Common myeloid progenitor, CD34-positive (primary cell): ENCODE results near the gene HUWE1.

ENCODE experiments used
- CTCF ChIA-PET: fragments of 350-600 bp; sonication (Branson Sonifier 250); formaldehyde crosslinking; loops from one replicate; lab custom pipeline; 2021; ENCODE audit warnings: antibody characterized with exemption; lab: Charles Lee
- POLR2A ChIA-PET: fragments of 350-600 bp; sonication (Branson Sonifier 250); formaldehyde crosslinking; loops from one replicate; lab custom pipeline; 2021; ENCODE audit warnings: antibody characterized with exemption; lab: Charles Lee
- DNase-seq, 3 donors: peaks; one replicate each; pipeline versions ENCODE4 v3.0.0 to v3.0.0-alpha.2; 2013
- H3K27ac ChIP-seq, 2 experiments: 1 replicate in 1 of 2; 2 replicates in 1 of 2; pipeline ENCODE4 v1.7.0; 2013; ENCODE audit warnings: inconsistent platforms in 2 of 2, low read length in 2 of 2, mild to moderate bottlenecking in 2 of 2, low read depth in 1 of 2, moderate library complexity in 1 of 2; ENCODE audit not compliant: severe bottlenecking in 2 of 2, insufficient read depth in 1 of 2, poor library complexity in 1 of 2
- H3K27me3 ChIP-seq, 5 experiments: replicated peaks in 2 of 5; 1 replicate in 3 of 5; 2 replicates in 2 of 5; pipeline versions ENCODE4 v1.6.1 to v1.7.0; 2013; ENCODE audit warnings: low read length in 4 of 5, mild to moderate bottlenecking in 2 of 5, moderate library complexity in 2 of 5, inconsistent platforms in 1 of 5; ENCODE audit not compliant: insufficient read depth in 5 of 5, control insufficient read depth in 4 of 5
- H3K36me3 ChIP-seq, 4 experiments: 1 replicate in 2 of 4; 2 replicates in 2 of 4; pipeline versions ENCODE4 v1.6.1 to v1.7.0; 2013; ENCODE audit warnings: low read length in 3 of 4, control low read depth in 1 of 4, mild to moderate bottlenecking in 1 of 4; ENCODE audit not compliant: control insufficient read depth in 4 of 4, insufficient read depth in 4 of 4
- H3K4me1 ChIP-seq, 4 experiments: 1 replicate in 3 of 4; 2 replicates in 1 of 4; pipeline versions ENCODE4 v1.6.1 to v1.7.1; 2013; ENCODE audit warnings: low read length in 3 of 4, mild to moderate bottlenecking in 3 of 4, control low read depth in 1 of 4, inconsistent platforms in 1 of 4, moderate library complexity in 1 of 4; ENCODE audit not compliant: control insufficient read depth in 4 of 4, insufficient read depth in 4 of 4; ENCODE audit errors: control extremely low read depth in 1 of 4
- H3K4me3 ChIP-seq, 7 experiments: 1 replicate in 4 of 7; 2 replicates in 3 of 7; pipeline versions ENCODE4 v1.5.1 to v1.7.0; 2013; ENCODE audit warnings: mild to moderate bottlenecking in 7 of 7, low read length in 6 of 7, moderate library complexity in 6 of 7, inconsistent platforms in 2 of 7, low read depth in 2 of 7, control low read depth in 1 of 7; ENCODE audit not compliant: insufficient read depth in 4 of 7, control insufficient read depth in 1 of 7; ENCODE audit errors: extremely low read depth in 1 of 7
- H3K9me3 ChIP-seq, 5 experiments: 1 replicate in 4 of 5; 2 replicates in 1 of 5; pipeline versions ENCODE4 v1.6.1 to v1.7.1; 2013; ENCODE audit warnings: low read length in 4 of 5, mild to moderate bottlenecking in 2 of 5, inconsistent platforms in 1 of 5, low read depth in 1 of 5, moderate library complexity in 1 of 5; ENCODE audit not compliant: control insufficient read depth in 4 of 5, insufficient read depth in 2 of 5; ENCODE audit errors: control extremely low read depth in 1 of 5
- WGBS: methylation state at CpG from one replicate; pipeline ENCODE4 v1.1.5; 2013; ENCODE audit not compliant: insufficient coverage; 5-methylcytosine and 5-hydroxymethylcytosine counted together

Gene HUWE1

GRCh38 chrX:53694642-53695041 lies 8.1 kb upstream of the HUWE1 start:
- no peak overlapping the region for H3K27ac ChIP-seq
- ChIA-PET POLR2A (no interaction called here), CTCF (no interaction called here)
- DNase-seq = no peak
- no peaks in the 10 kb centered on the region for H3K4me1 ChIP-seq
- H3K9me3 ChIP-seq = peaks cover 0 to 1% (median 0%) of the 10 kb centered on the region in 5 experiments
- peaks cover 0 to 2% (median 0%) of the 10 kb centered on the region in 5 experiments for H3K27me3 ChIP-seq
- H3K4me3 ChIP-seq = no peak overlapping the region
- WGBS = 100% methylated on average over 1 of the region's 1 CpG
- H3K36me3 ChIP-seq = no peaks in the 10 kb centered on the region

- H3K4me1 ChIP-seq = peaks cover 4 to 11% (median 5%) of the 10 kb centered on the region in 4 experiments
- CTCF ChIA-PET = no interaction called here
- POLR2A ChIA-PET = no interaction called here
- no peaks in the 10 kb centered on the region for H3K9me3 ChIP-seq
- no peak overlapping the region for H3K27ac ChIP-seq
- no peaks in the 10 kb centered on the region for H3K36me3 ChIP-seq
- H3K27me3 ChIP-seq = peaks cover 0 to 4% (median 0%) of the 10 kb centered on the region in 5 experiments
- no peak overlapping the region for H3K4me3 ChIP-seq
- WGBS = 80% methylated on average over 5 of the region's 7 CpGs
- no peak for DNase-seq
Measured at GRCh38 chrX:53688300-53688699, 1.8 kb upstream of the HUWE1 start.

GRCh38 chrX:53685711-53686110 lies 808 bp downstream of the HUWE1 start:
- Histone ChIP-seq H3K27me3 (peaks cover 0 to 4% (median 0%) of the 10 kb centered on the region in 5 experiments), H3K4me3 (peak overlapping the region; percentile 64 to 87 (median 74)), H3K36me3 (peaks cover 0 to 4% (median 2%) of the 10 kb centered on the region in 4 experiments), H3K4me1 (peaks cover 4 to 22% (median 8%) of the 10 kb centered on the region in 4 experiments), H3K27ac (peak overlapping the region; percentile 59 to 79), H3K9me3 (no peaks in the 10 kb centered on the region)
- 17% methylated on average over 1 of the region's 4 CpGs for WGBS
- no peak for DNase-seq
- POLR2A ChIA-PET = interaction anchor here (1.4 kb wide), 1 partner anchor 29 kb away, joined by 4 read pairs; no protein-coding TSS in a partner anchor
- CTCF ChIA-PET = interaction anchor here (1.9 kb wide), 1 partner anchor 29 kb away, joined by 8 read pairs; no protein-coding TSS in a partner anchor

GRCh38 chrX:53684415-53685192 lies 1.9 kb downstream of the HUWE1 start:
- 43% methylated on average over 14 of the region's 18 CpGs for WGBS
- Histone ChIP-seq H3K4me1 (peaks cover 4 to 22% (median 8%) of the 10 kb centered on the region in 4 experiments), H3K4me3 (peak overlapping the region in 6 of 7 experiments; percentile 68 to 87 (median 74)), H3K27me3 (peaks cover 0 to 4% (median 0%) of the 10 kb centered on the region in 5 experiments), H3K36me3 (peaks cover 0 to 8% (median 5%) of the 10 kb centered on the region in 4 experiments), H3K27ac (peak overlapping the region; percentile 74 to 79), H3K9me3 (no peaks in the 10 kb centered on the region)
- no peak for DNase-seq
- ChIA-PET CTCF (interaction anchor here (0.8 to 1.1 kb wide), 3 partner anchors 30 to 300 kb away, joined by 3 to 4 read pairs (median 3); no protein-coding TSS in a partner anchor), POLR2A (interaction anchor here (0.6 kb wide), 2 partner anchors 803 to 1463 kb away, joined by 3 read pairs; no protein-coding TSS in a partner anchor)

GRCh38 chrX:53683556-53684414 lies 2.7 kb downstream of the HUWE1 start:
- Histone ChIP-seq H3K4me1 (peaks cover 4 to 22% (median 8%) of the 10 kb centered on the region in 4 experiments), H3K27ac (peak overlapping the region; percentile 95 to 97), H3K36me3 (peaks cover 2 to 8% (median 6%) of the 10 kb centered on the region in 4 experiments), H3K4me3 (peak overlapping the region; percentile 39 to 87 (median 69)), H3K27me3 (peaks cover 0 to 4% (median 0%) of the 10 kb centered on the region in 5 experiments), H3K9me3 (no peaks in the 10 kb centered on the region)
- WGBS = 34% methylated on average over 46 of the region's 80 CpGs
- DNase-seq = peak; percentile 97 to 99 (median 99)
- POLR2A ChIA-PET = interaction anchor here (0.5 to 0.6 kb wide), 4 partner anchors 54 to 1464 kb away, joined by 3 read pairs; no protein-coding TSS in a partner anchor
- CTCF ChIA-PET = interaction anchor here (0.8 to 1.1 kb wide), 3 partner anchors 31 to 301 kb away, joined by 3 to 4 read pairs (median 3); no protein-coding TSS in a partner anchor

GRCh38 chrX:53682885-53683555 lies 3.5 kb downstream of the HUWE1 start:
- peaks cover 0 to 4% (median 0%) of the 10 kb centered on the region in 5 experiments for H3K27me3 ChIP-seq
- peak overlapping the region; percentile 35 to 87 (median 71) for H3K4me3 ChIP-seq
- DNase-seq = peak; percentile 40 to 70 (median 66)
- peaks cover 6 to 10% (median 7%) of the 10 kb centered on the region in 4 experiments for H3K36me3 ChIP-seq
- peak overlapping the region; percentile 95 to 97 for H3K27ac ChIP-seq
- peaks cover 4 to 22% (median 8%) of the 10 kb centered on the region in 4 experiments for H3K4me1 ChIP-seq
- 34% methylated on average over 13 of the region's 24 CpGs for WGBS
- H3K9me3 ChIP-seq = no peaks in the 10 kb centered on the region
- POLR2A ChIA-PET = interaction anchor here (0.5 kb wide), 1 partner anchor 55 kb away, joined by 3 read pairs; no protein-coding TSS in a partner anchor
- CTCF ChIA-PET = interaction anchor here (0.6 kb wide), 1 partner anchor 14 kb away, joined by 3 read pairs; no protein-coding TSS in a partner anchor
